SW480 (cell line): ENCODE results near the gene RAPGEF2.
"Not testable (repeated sequence)": the region's sequence is repeated elsewhere in the genome, so short reads cannot be mapped to it uniquely, and the experiment has no call there.

Source experiments
- DNase-seq: peaks from one replicate; pipeline ENCODE4 v3.0.0-alpha.2; 2016; ENCODE audit warnings: low spot score

RAPGEF2 gene

GRCh38 chr4:159312236-159312635 is 209.4 kb downstream of the RAPGEF2 start:
- DNase-seq = no peak

- DNase-seq = not testable (repeated sequence)
Measured at GRCh38 chr4:159315879-159316278, 213.0 kb downstream of the RAPGEF2 start.

GRCh38 chr4:159317203-159317602 is 214.3 kb downstream of the RAPGEF2 start:
- no peak for DNase-seq

GRCh38 chr4:159319027-159319426 is 216.1 kb downstream of the RAPGEF2 start:
- no peak for DNase-seq

GRCh38 chr4:159326480-159326879 is 223.6 kb downstream of the RAPGEF2 start:
- DNase-seq = no peak

- DNase-seq = no peak
Measured at GRCh38 chr4:159328766-159329165, 225.9 kb downstream of the RAPGEF2 start.

- no peak for DNase-seq
Measured at GRCh38 chr4:159334461-159334860, 231.6 kb downstream of the RAPGEF2 start.

- DNase-seq = no peak
Measured at GRCh38 chr4:159337041-159337440, 234.2 kb downstream of the RAPGEF2 start.

GRCh38 chr4:159341522-159341921 is 238.6 kb downstream of the RAPGEF2 start:
- no peak for DNase-seq

GRCh38 chr4:159342374-159342773 is 239.5 kb downstream of the RAPGEF2 start:
- DNase-seq = no peak

GRCh38 chr4:159343116-159343515 is 240.2 kb downstream of the RAPGEF2 start:
- DNase-seq = no peak

- no peak for DNase-seq
Measured at GRCh38 chr4:159344877-159345276, 242.0 kb downstream of the RAPGEF2 start.

GRCh38 chr4:159346681-159347080 is 243.8 kb downstream of the RAPGEF2 start:
- DNase-seq = no peak

- no peak for DNase-seq
Measured at GRCh38 chr4:159347813-159348212, 244.9 kb downstream of the RAPGEF2 start.

GRCh38 chr4:159349332-159349731 is 246.5 kb downstream of the RAPGEF2 start:
- no peak for DNase-seq

- DNase-seq = no peak
Measured at GRCh38 chr4:159352609-159353008, 249.7 kb downstream of the RAPGEF2 start.

GRCh38 chr4:159353422-159354116 is 250.7 kb downstream of the RAPGEF2 start:
- no peak for DNase-seq

- no peak for DNase-seq
Measured at GRCh38 chr4:159355466-159355865, 252.6 kb downstream of the RAPGEF2 start.

- DNase-seq = no peak
Measured at GRCh38 chr4:159357350-159357749, 254.5 kb downstream of the RAPGEF2 start.

GRCh38 chr4:159358226-159358625 is 255.3 kb downstream of the RAPGEF2 start:
- DNase-seq = no peak

- no peak for DNase-seq
Measured at GRCh38 chr4:159360549-159360948, 257.7 kb downstream of the RAPGEF2 start.

- DNase-seq = no peak
Measured at GRCh38 chr4:159363361-159363760, 260.5 kb downstream of the RAPGEF2 start.

GRCh38 chr4:159366966-159367780 is 264.3 kb downstream of the RAPGEF2 start:
- DNase-seq = peak; percentile 6

- DNase-seq = no peak
Measured at GRCh38 chr4:159367781-159368080, 264.9 kb downstream of the RAPGEF2 start.
